HG03196 (cell line): Measurements from ENCODE around the gene GSTM1.
"Not testable (repeated sequence)": the region's sequence is repeated elsewhere in the genome, so short reads cannot be mapped to it uniquely, and the experiment has no call there.

Source experiments
- ATAC-seq: cut with Tn5 transposase; IDR thresholded peaks from one replicate; pipeline ENCODE4 v1.9.1; 2021; ENCODE audit not compliant: unreplicated experiment

Gene GSTM1

GRCh38 chr1:109697066-109697465, 9.4 kb downstream of the GSTM1 start:
- ATAC-seq, result no peak

- not testable (repeated sequence) for ATAC-seq
These were observed 10.2 kb downstream of the GSTM1 start for GRCh38 chr1:109697861-109698260.

DNA sequence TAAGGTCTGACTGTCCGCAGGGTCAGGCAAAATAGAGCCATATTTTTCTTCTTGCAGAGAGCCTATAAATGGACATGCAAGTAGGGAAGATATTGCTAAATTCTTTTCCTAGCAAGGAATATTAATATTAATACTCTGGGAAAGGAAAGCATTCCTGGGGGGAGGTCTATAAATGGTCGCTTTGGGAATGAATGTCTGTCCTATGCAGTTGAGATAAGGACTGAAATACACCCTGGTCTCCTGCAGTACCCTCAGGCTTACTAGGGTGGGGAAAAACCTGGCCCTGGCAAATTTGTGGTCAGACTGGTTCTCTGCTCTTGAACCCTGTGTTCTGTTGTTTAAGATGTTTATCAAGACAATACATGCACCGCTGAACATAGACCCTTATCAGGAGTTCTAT, 15.3 kb downstream of the GSTM1 start:
- ATAC-seq, result not testable (repeated sequence)

- no peak for ATAC-seq
These were observed 16.6 kb downstream of the GSTM1 start for GRCh38 chr1:109704173-109704572.

GRCh38 chr1:109705411-109705810, 17.8 kb downstream of the GSTM1 start:
- ATAC-seq, result no peak

GRCh38 chr1:109708949-109709348, 21.3 kb downstream of the GSTM1 start:
- ATAC-seq, result not testable (repeated sequence)

GRCh38 chr1:109709822-109710221, 22.2 kb downstream of the GSTM1 start:
- not testable (repeated sequence) for ATAC-seq

GRCh38 chr1:109711593-109712320, 24.1 kb downstream of the GSTM1 start, which contains the start of gene GSTM5:
Gene GSTM5, plus strand, starts transcription at chr1:109712251. Its CDS starts 62 bp downstream, at chr1:109712313.
- ATAC-seq, result not testable (repeated sequence)

DNA sequence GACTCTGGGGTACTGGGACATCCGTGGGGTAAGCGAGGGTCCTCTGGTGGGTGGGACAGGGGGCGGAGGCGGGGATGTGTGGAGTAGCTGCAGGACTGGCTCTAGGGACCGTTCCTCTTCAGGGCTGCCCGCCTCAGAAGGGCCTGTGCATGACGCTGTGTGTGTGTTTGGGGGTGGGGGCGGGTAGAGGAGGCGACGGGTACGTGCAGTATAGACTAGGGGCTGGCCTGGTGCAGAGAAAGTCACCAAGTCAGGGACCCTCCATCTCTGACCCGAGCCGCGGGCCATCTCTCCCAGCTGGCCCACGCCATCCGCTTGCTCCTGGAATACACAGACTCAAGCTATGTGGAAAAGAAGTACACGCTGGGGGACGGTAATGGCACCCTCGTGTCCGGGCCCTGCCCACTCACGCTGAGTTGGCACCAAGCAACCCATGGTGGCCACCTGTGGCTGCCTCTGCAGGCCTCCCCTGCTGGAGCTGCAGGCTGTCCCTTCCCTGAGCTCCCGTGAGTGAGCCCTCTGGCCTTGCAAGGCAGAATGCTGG, 24.8 kb downstream of the GSTM1 start:
- ATAC-seq, result no peak

DNA sequence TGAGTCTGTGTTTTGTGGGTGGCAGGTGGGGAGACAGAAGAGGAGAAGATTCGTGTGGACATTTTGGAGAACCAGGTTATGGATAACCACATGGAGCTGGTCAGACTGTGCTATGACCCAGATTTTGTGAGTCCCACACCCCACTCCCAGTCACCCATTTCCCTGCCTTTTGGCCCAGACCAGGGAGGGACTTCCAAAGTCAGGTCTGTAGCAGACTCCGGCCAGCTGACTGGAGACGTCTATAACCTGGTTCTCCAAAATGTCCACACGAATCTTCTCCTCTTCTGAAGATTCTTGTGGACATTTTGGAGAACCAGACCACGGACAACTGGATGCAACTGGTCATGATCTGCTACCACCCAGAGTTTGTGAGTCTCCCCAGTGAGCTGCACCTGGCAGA, 26.0 kb downstream of the GSTM1 start:
- no peak for ATAC-seq

GRCh38 chr1:109714661-109715372, 27.2 kb downstream of the GSTM1 start:
- no peak for ATAC-seq

DNA sequence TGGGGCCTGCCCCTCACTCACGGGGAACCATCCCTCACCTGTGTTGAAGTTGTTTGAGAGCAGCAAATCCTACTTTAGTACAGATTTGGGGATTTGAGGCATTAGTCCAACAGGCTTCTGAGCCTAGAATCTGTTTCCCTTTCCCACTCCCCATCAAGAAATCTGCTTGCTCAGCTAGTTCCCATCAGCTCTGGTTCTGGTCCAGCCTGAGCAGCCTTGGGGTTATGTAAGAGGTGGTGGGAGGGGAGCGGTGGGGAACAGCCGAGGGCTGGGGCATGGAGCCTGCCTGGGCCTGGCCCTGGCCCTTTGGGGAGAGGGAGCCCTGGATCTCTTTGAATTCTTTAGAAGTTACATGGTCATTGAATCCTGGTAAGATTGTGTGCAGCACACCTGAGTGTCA, 28.5 kb downstream of the GSTM1 start:
- no peak for ATAC-seq

GRCh38 chr1:109716570-109717090, 29.0 kb downstream of the GSTM1 start:
- ATAC-seq, result no peak

GRCh38 chr1:109717729-109718128, 30.1 kb downstream of the GSTM1 start:
- no peak for ATAC-seq

GRCh38 chr1:109718495-109718894, 30.9 kb downstream of the GSTM1 start:
- ATAC-seq, result no peak

GRCh38 chr1:109719337-109719837, 31.8 kb downstream of the GSTM1 start:
- ATAC-seq, result no peak

GRCh38 chr1:109721042-109721441, 33.4 kb downstream of the GSTM1 start:
- no peak for ATAC-seq

- ATAC-seq, result no peak
These were observed 34.4 kb downstream of the GSTM1 start for GRCh38 chr1:109721971-109722370.

DNA sequence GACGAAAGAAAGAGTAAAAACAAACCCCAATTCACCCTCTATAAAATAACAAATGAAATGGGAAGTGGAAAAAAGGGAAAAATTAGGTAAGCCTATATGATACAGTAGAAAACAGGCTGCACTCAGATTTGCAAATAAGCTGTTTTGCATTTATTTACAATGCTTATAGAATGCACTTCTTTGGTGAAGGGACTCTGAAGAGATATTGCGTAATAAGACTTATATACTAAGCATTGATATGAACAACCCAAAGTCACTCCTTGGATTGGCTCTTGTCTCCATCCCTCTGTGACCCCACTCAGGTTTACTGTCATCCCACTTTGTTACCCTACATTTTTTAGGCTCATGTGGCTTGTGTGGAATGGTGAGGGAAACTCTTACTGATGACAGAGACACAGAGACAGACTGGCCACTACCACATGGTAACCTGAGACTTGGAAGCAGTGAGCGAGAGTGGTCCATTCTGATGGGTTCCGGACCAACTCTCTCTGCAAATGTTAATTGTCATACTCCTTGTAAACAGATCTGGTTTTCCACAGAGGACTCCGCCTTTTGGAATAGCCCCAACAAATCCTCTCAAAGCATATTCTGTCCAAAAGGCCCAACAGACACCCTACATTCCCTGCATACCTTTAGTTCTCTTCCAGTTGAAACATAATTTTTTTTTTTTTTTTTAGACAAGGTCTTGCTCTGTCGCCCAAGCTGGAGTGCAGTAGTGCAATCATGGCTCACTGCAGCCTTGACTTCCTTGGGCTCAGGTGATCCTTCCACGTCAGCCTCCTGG, 35.5 kb downstream of the GSTM1 start:
- no peak for ATAC-seq

- ATAC-seq, result no peak
These were observed 37.3 kb downstream of the GSTM1 start for GRCh38 chr1:109724933-109725332.

DNA sequence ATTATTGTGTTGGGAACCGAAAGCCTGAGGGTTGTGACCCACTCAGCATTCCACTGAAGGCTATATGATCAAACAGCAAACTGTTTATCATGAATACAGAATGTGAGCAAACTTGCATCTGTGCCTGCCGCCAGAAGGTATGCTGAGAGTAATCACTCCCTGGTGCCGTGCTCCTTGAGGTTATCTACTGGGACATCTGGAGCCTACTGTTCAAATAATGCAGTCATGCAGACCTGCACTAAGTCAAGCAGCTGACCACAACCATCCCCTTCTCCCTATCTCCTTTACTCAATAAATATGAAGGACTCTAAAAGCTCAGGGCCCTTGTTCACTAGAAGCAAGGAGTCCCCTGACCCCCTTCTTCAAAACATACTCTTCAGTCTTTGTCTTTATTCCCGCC, 37.9 kb downstream of the GSTM1 start:
- no peak for ATAC-seq
